Heart left ventricle (tissue), 16 donors: ENCODE results near the gene RAB11A. TPM values are rescaled to one million over a fixed set of nuclear protein-coding genes. Genes with fewer than 3 reads are reported as not detected.

ENCODE experiments used
- ATAC-seq, 4 donors: fragments of 200-7000 bp; cut with Tn5 transposase; one replicate each; pipeline ENCODE4 v1.9.1; 2020 to 2022; ENCODE audit warnings: moderate library complexity in 4 of 4, mild to moderate bottlenecking in 3 of 4, moderate number of reproducible peaks in 1 of 4
- DNase-seq, 5 donors: peaks; one replicate each; pipeline ENCODE4 v3.0.0-alpha.2; 2020
- H3K27ac ChIP-seq, 12 donors: fragments of 200-600 bp; sonication (generic) in 4 of 12; one replicate each; pipeline versions ENCODE4 v1.5.0 to v1.8.0; 2016 to 2022; ENCODE audit warnings: mild to moderate bottlenecking in 2 of 12
- H3K27me3 ChIP-seq, 9 donors: fragments of 200-600 bp; sonication (generic) in 2 of 9; one replicate each; pipeline versions ENCODE4 v1.5.1 to v1.8.0; 2016 to 2022; ENCODE audit warnings: mild to moderate bottlenecking in 3 of 9
- H3K36me3 ChIP-seq, 9 donors: fragments of 200-600 bp; sonication (generic) in 2 of 9; one replicate each; pipeline versions ENCODE4 v1.5.0 to v1.8.0; 2018 to 2022; ENCODE audit warnings: mild to moderate bottlenecking in 2 of 9
- H3K4me1 ChIP-seq, 12 donors: fragments of 200-600 bp; sonication (generic) in 4 of 12; one replicate each; pipeline versions ENCODE4 v1.5.0 to v1.8.0; 2016 to 2022; ENCODE audit warnings: mild to moderate bottlenecking in 3 of 12
- H3K4me3 ChIP-seq, 12 donors: fragments of 200-600 bp; sonication (generic) in 4 of 12; one replicate each; pipeline versions ENCODE4 v1.5.0 to v1.8.0; 2017 to 2022; ENCODE audit warnings: mild to moderate bottlenecking in 9 of 12, moderate library complexity in 4 of 12
- H3K9me3 ChIP-seq, 12 donors: fragments of 200-600 bp; sonication (generic) in 4 of 12; one replicate each; pipeline versions ENCODE4 v1.5.0 to v1.8.0; 2016 to 2022; ENCODE audit warnings: mild to moderate bottlenecking in 1 of 12
- CTCF ChIP-seq, 12 donors: fragments of 200-600 bp; sonication (generic) in 4 of 12; IDR thresholded peaks; one replicate each; pipeline versions ENCODE4 v1.5.0 to v1.8.0; 2018 to 2022; ENCODE audit warnings: antibody characterized with exemption in 12 of 12, mild to moderate bottlenecking in 5 of 12
- POLR2A ChIP-seq, 2 donors: fragments of 450-650 bp; IDR thresholded peaks; one replicate each; pipeline ENCODE4 v1.6.1; 2017; ENCODE audit warnings: antibody characterized with exemption in 2 of 2, mild to moderate bottlenecking in 2 of 2, moderate library complexity in 2 of 2
- WGBS, 4 donors: extraction: QIAGEN DNeasy Blood & Tissue Kit in 2 of 4; methylation state at CpG; one replicate each; pipeline versions ENCODE4 v1.1.5 to v1.1.7; 2013 to 2018; 5-methylcytosine and 5-hydroxymethylcytosine counted together
- intact Hi-C, 10 donors: fragments of 100-400 bp; cut with DNase I; formaldehyde crosslinking; loops; one replicate each; pipeline versions ENCODE4 v1.11.1 to v1.14.2; 2022
- polyA plus RNA-seq, 2 donors: library from polyadenylated mRNA; stranded (reverse); fragments of 200-250 nt; gene quantifications; one replicate each; pipeline ENCODE4 v1.2.3, GENCODE V29; 2013
- total RNA-seq, 9 donors: library from RNA; depleted of rRNA in 2 of 9; stranded (reverse); fragments of >200 nt in 2 of 9; fragmentation: NEBNext Ultra II Directional in 3 of 9; extraction: Animal tissue kit (Norgen Biotek cat#: 25700) in 3 of 9; gene quantifications; one replicate each; pipeline versions ENCODE4 v1.1.0 to v1.2.4, GENCODE V29; 2016 to 2023
- donor health status: ischemic (EF 13 %, LVEDD 7.1; RV severe dilation, severe dysfunction).
- donor health status: healthy with polysubstance abuse.
- donor health status: DM: no; HTN: yes; CAD: no.
- donor health status: DM: no; HTN: no; CAD: no.
- donor health status: ischemic (EF 25% LVEDD 6.9; RV normal size, moderate dysfunction).
- donor health status: ischemic (EF 25% LVEDD 5.7; RV mildly dilated, moderate dysfunction).
- donor health status: healthy.
- donor health status: DM: yes; HTN: yes; CAD: no.
- donor health status: ischemic (EF 35%, LVEDD 5.7; RV mildly dilated, moderate dysfunction).
- donor health status: nonischemic (EF 11% LVEDD 7.7; RV severe dilation, severe dysfunction).
- donor health status: DM: yes; HTN: yes; CAD: no.
- donor health status: PGD.
- donor health status: ischemic (EF 29% LVEDD 5.4; RV normal size, mild dysfunction).
- donor health status: nonischemic (EF 23%, LVEDD 6.1; RV moderate dilation, normal function).

The RAB11A gene
- total and polyA plus RNA-seq, 11 donors, result 50.3 to 307 (median 162) TPM

GRCh38 chr15:65907661-65908060 is 38.4 kb downstream of the RAB11A start:
- Histone ChIP-seq H3K4me3 (no peak overlapping the region), H3K9me3 (no peaks in the 10 kb centered on the region), H3K4me1 (peaks cover 0 to 15% (median 9%) of the 10 kb centered on the region in 12 donors), H3K36me3 (peaks cover 0 to 92% (median 64%) of the 10 kb centered on the region in 9 donors), H3K27me3 (no peaks in the 10 kb centered on the region), H3K27ac (no peak overlapping the region)
- ATAC-seq (no peak), DNase-seq (no peak)
- intact Hi-C loops, result no loop called here
- WGBS, 4 donors, result 87 to 100% (median 97%) methylated on average over 3 of the region's 3 CpGs
- TF ChIP-seq CTCF (IDR thresholded peaks at IDR 0.05), result no peak

GRCh38 chr15:65908876-65909275 is 39.6 kb downstream of the RAB11A start:
- intact Hi-C loops, result no loop called here
- ATAC-seq (no peak), DNase-seq (no peak)
- Histone ChIP-seq H3K4me3 (no peak overlapping the region), H3K9me3 (no peaks in the 10 kb centered on the region), H3K27ac (no peak overlapping the region), H3K4me1 (peaks cover 0 to 7% (median 0%) of the 10 kb centered on the region in 12 donors), H3K36me3 (peaks cover 0 to 81% (median 58%) of the 10 kb centered on the region in 9 donors), H3K27me3 (no peaks in the 10 kb centered on the region)
- WGBS, 4 donors, result 96 to 100% (median 97%) methylated on average over 4 of the region's 4 CpGs
- TF ChIP-seq POLR2A (IDR thresholded peaks at IDR 0.05), result no peak
- no peak for TF ChIP-seq CTCF (IDR thresholded peaks at IDR 0.05)

GRCh38 chr15:65909831-65910230 is 40.5 kb downstream of the RAB11A start:
- DNase-seq (no peak), ATAC-seq (no peak)
- TF ChIP-seq POLR2A (IDR thresholded peaks at IDR 0.05) (no peak), CTCF (IDR thresholded peaks at IDR 0.05) (no peak)
- H3K4me1 ChIP-seq, result no peaks in the 10 kb centered on the region
- H3K27me3 ChIP-seq, result no peaks in the 10 kb centered on the region
- no peak overlapping the region for H3K27ac ChIP-seq
- intact Hi-C loops, result loop anchor here in 2 of 10 donors (10.0 kb wide), 1 partner anchor 275 kb away; no protein-coding TSS in a partner anchor
- no peak overlapping the region for H3K4me3 ChIP-seq
- H3K36me3 ChIP-seq, result peaks cover 0 to 72% (median 50%) of the 10 kb centered on the region in 9 donors
- no peaks in the 10 kb centered on the region for H3K9me3 ChIP-seq
- WGBS, 4 donors, result 82 to 97% (median 94%) methylated on average over 3 of the region's 3 CpGs

- intact Hi-C loops, result loop anchor here in 2 of 10 donors (10.0 kb wide), 1 partner anchor 274 kb away; no protein-coding TSS in a partner anchor
- Histone ChIP-seq H3K4me1 (no peaks in the 10 kb centered on the region), H3K9me3 (no peaks in the 10 kb centered on the region), H3K27me3 (no peaks in the 10 kb centered on the region), H3K27ac (no peak overlapping the region), H3K4me3 (no peak overlapping the region), H3K36me3 (peaks cover 0 to 67% (median 46%) of the 10 kb centered on the region in 9 donors)
- WGBS, 4 donors, result 95 to 96% (median 96%) methylated on average over 4 of the region's 4 CpGs
- no peak for TF ChIP-seq POLR2A (IDR thresholded peaks at IDR 0.05)
- TF ChIP-seq CTCF (IDR thresholded peaks at IDR 0.05), result no peak
- ATAC-seq (no peak), DNase-seq (no peak)
Observed at GRCh38 chr15:65910341-65910740, 41.0 kb downstream of the RAB11A start.
